ENCODE measurements around the gene SPDEF. TPM values are rescaled to one million over a fixed set of nuclear protein-coding genes. Genes with fewer than 3 reads are reported as not detected.
A peak's percentile ranks its signal among the peaks of the same experiment; 100 is the strongest.

SPDEF gene
- total RNA-seq, 2 donors from 2014 or later = 0.23 to 0.35 TPM

GRCh38 chr6:34589691-34590090, 33.6 kb upstream of the SPDEF start:
- ATAC-seq = no peak
- H3K36me3 Mint-ChIP-seq (ENCODE audit: low read depth) = peaks cover 2% of the 10 kb centered on the region

GRCh38 chr6:34589140-34589539, 33.0 kb upstream of the SPDEF start:
- Mint-ChIP-seq H3K27me3 (no peaks in the 10 kb centered on the region), H3K4me1 (peaks cover 26% of the 10 kb centered on the region), H3K27ac (peak overlapping the region; percentile 49), H3K4me3 (no peak overlapping the region), H3K36me3 (ENCODE audit: low read depth) (peaks cover 2% of the 10 kb centered on the region)
- H3K9me3 ChIP-seq (ENCODE audit: control insufficient read depth, low read length, poor library complexity, severe bottlenecking) = no peaks in the 10 kb centered on the region
- ATAC-seq (no peak), DNase-seq (no peak)

More at GRCh38 chr6:34589691-34590090, 33.6 kb upstream of the SPDEF start:
- Mint-ChIP-seq H3K27me3 (no peaks in the 10 kb centered on the region), H3K4me3 (no peak overlapping the region), H3K27ac (no peak overlapping the region), H3K4me1 (peaks cover 22% of the 10 kb centered on the region)
- no peaks in the 10 kb centered on the region for H3K9me3 ChIP-seq (ENCODE audit: control insufficient read depth, low read length, poor library complexity, severe bottlenecking)
- no peak for DNase-seq

GRCh38 chr6:34587851-34588250, 31.7 kb upstream of the SPDEF start:
- ATAC-seq (no peak), DNase-seq (no peak)
- peaks cover 2% of the 10 kb centered on the region for H3K36me3 Mint-ChIP-seq (ENCODE audit: low read depth)
- H3K27me3 Mint-ChIP-seq = no peaks in the 10 kb centered on the region
- no peaks in the 10 kb centered on the region for H3K9me3 ChIP-seq (ENCODE audit: control insufficient read depth, low read length, poor library complexity, severe bottlenecking)
- no peak overlapping the region for H3K4me3 Mint-ChIP-seq
- no peak overlapping the region for H3K27ac Mint-ChIP-seq
- H3K4me1 Mint-ChIP-seq = peaks cover 24% of the 10 kb centered on the region

GRCh38 chr6:34587325-34587724, 31.2 kb upstream of the SPDEF start:
- no peak for DNase-seq

GRCh38 chr6:34586327-34587040, 30.4 kb upstream of the SPDEF start:
- no peaks in the 10 kb centered on the region for H3K9me3 ChIP-seq (ENCODE audit: control insufficient read depth, low read length, poor library complexity, severe bottlenecking)
- no peak overlapping the region for H3K4me3 Mint-ChIP-seq
- DNase-seq (no peak), ATAC-seq (no peak)
- peak overlapping the region; percentile 79 for H3K27ac Mint-ChIP-seq
- H3K27me3 Mint-ChIP-seq = no peaks in the 10 kb centered on the region
- H3K4me1 Mint-ChIP-seq = peaks cover 19% of the 10 kb centered on the region
- peaks cover 2% of the 10 kb centered on the region for H3K36me3 Mint-ChIP-seq (ENCODE audit: low read depth)

More at GRCh38 chr6:34587325-34587724, 31.2 kb upstream of the SPDEF start:
- no peak overlapping the region for H3K27ac Mint-ChIP-seq
- H3K4me3 Mint-ChIP-seq = no peak overlapping the region
- no peaks in the 10 kb centered on the region for H3K27me3 Mint-ChIP-seq
- H3K36me3 Mint-ChIP-seq (ENCODE audit: low read depth) = peaks cover 2% of the 10 kb centered on the region
- no peaks in the 10 kb centered on the region for H3K9me3 ChIP-seq (ENCODE audit: control insufficient read depth, low read length, poor library complexity, severe bottlenecking)
- peaks cover 24% of the 10 kb centered on the region for H3K4me1 Mint-ChIP-seq
- ATAC-seq = no peak

- H3K9me3 ChIP-seq (ENCODE audit: control insufficient read depth, low read length, poor library complexity, severe bottlenecking) = no peaks in the 10 kb centered on the region
- Mint-ChIP-seq H3K36me3 (ENCODE audit: low read depth) (no peaks in the 10 kb centered on the region), H3K4me3 (no peak overlapping the region), H3K4me1 (peaks cover 16% of the 10 kb centered on the region), H3K27me3 (no peaks in the 10 kb centered on the region), H3K27ac (peak overlapping the region; percentile 79)
- ATAC-seq = no peak
- no peak for DNase-seq
Measured at GRCh38 chr6:34585512-34586061, 29.5 kb upstream of the SPDEF start.

GRCh38 chr6:34585108-34585507, 29.0 kb upstream of the SPDEF start:
- no peaks in the 10 kb centered on the region for H3K36me3 Mint-ChIP-seq (ENCODE audit: low read depth)
- ATAC-seq (no peak), DNase-seq (no peak)
- no peak overlapping the region for H3K4me3 Mint-ChIP-seq
- peaks cover 18% of the 10 kb centered on the region for H3K4me1 Mint-ChIP-seq
- H3K27me3 Mint-ChIP-seq = no peaks in the 10 kb centered on the region
- H3K9me3 ChIP-seq (ENCODE audit: control insufficient read depth, low read length, poor library complexity, severe bottlenecking) = no peaks in the 10 kb centered on the region
- peak overlapping the region; percentile 79 for H3K27ac Mint-ChIP-seq

GRCh38 chr6:34584694-34585093, 28.6 kb upstream of the SPDEF start:
- H3K36me3 Mint-ChIP-seq (ENCODE audit: low read depth) = no peaks in the 10 kb centered on the region
- no peak for DNase-seq
- H3K4me3 Mint-ChIP-seq = no peak overlapping the region
- H3K27ac Mint-ChIP-seq = peak overlapping the region; percentile 79
- H3K4me1 Mint-ChIP-seq = peaks cover 17% of the 10 kb centered on the region
- no peaks in the 10 kb centered on the region for H3K27me3 Mint-ChIP-seq
- no peaks in the 10 kb centered on the region for H3K9me3 ChIP-seq (ENCODE audit: control insufficient read depth, low read length, poor library complexity, severe bottlenecking)
- ATAC-seq = peak; percentile 40

- H3K27ac Mint-ChIP-seq = no peak overlapping the region
- H3K36me3 Mint-ChIP-seq (ENCODE audit: low read depth) = no peaks in the 10 kb centered on the region
- H3K27me3 Mint-ChIP-seq = no peaks in the 10 kb centered on the region
- H3K4me1 Mint-ChIP-seq = peaks cover 16% of the 10 kb centered on the region
- DNase-seq = no peak
- no peaks in the 10 kb centered on the region for H3K9me3 ChIP-seq (ENCODE audit: control insufficient read depth, low read length, poor library complexity, severe bottlenecking)
- ATAC-seq = no peak
- H3K4me3 Mint-ChIP-seq = no peak overlapping the region
Measured at GRCh38 chr6:34583861-34584604, 27.9 kb upstream of the SPDEF start.

- H3K36me3 Mint-ChIP-seq (ENCODE audit: low read depth) = no peaks in the 10 kb centered on the region
- ATAC-seq = peak; percentile 48
Measured at GRCh38 chr6:34583461-34583860, 27.3 kb upstream of the SPDEF start.

GRCh38 chr6:34581561-34581920, 25.4 kb upstream of the SPDEF start:
- no peaks in the 10 kb centered on the region for H3K9me3 ChIP-seq (ENCODE audit: control insufficient read depth, low read length, poor library complexity, severe bottlenecking)
- Mint-ChIP-seq H3K36me3 (ENCODE audit: low read depth) (no peaks in the 10 kb centered on the region), H3K4me1 (peaks cover 14% of the 10 kb centered on the region), H3K27me3 (no peaks in the 10 kb centered on the region), H3K27ac (no peak overlapping the region), H3K4me3 (no peak overlapping the region)
- ATAC-seq = no peak
- no peak for DNase-seq

More at GRCh38 chr6:34583461-34583860, 27.3 kb upstream of the SPDEF start:
- no peaks in the 10 kb centered on the region for H3K27me3 Mint-ChIP-seq
- H3K4me1 Mint-ChIP-seq = peaks cover 16% of the 10 kb centered on the region
- DNase-seq = no peak
- peak overlapping the region; percentile 84 for H3K27ac Mint-ChIP-seq
- H3K9me3 ChIP-seq (ENCODE audit: control insufficient read depth, low read length, poor library complexity, severe bottlenecking) = no peaks in the 10 kb centered on the region
- H3K4me3 Mint-ChIP-seq = no peak overlapping the region

- no peak overlapping the region for H3K4me3 Mint-ChIP-seq
- H3K4me1 Mint-ChIP-seq = peaks cover 14% of the 10 kb centered on the region
- DNase-seq (no peak), ATAC-seq (no peak)
- H3K9me3 ChIP-seq (ENCODE audit: control insufficient read depth, low read length, poor library complexity, severe bottlenecking) = no peaks in the 10 kb centered on the region
- no peaks in the 10 kb centered on the region for H3K36me3 Mint-ChIP-seq (ENCODE audit: low read depth)
- no peak overlapping the region for H3K27ac Mint-ChIP-seq
- no peaks in the 10 kb centered on the region for H3K27me3 Mint-ChIP-seq
Measured at GRCh38 chr6:34580707-34581560, 24.8 kb upstream of the SPDEF start.

Measured in T-helper 17 cell (primary cell).